ENCODE data around the gene TMEM222.

The TMEM222 gene

DNA sequence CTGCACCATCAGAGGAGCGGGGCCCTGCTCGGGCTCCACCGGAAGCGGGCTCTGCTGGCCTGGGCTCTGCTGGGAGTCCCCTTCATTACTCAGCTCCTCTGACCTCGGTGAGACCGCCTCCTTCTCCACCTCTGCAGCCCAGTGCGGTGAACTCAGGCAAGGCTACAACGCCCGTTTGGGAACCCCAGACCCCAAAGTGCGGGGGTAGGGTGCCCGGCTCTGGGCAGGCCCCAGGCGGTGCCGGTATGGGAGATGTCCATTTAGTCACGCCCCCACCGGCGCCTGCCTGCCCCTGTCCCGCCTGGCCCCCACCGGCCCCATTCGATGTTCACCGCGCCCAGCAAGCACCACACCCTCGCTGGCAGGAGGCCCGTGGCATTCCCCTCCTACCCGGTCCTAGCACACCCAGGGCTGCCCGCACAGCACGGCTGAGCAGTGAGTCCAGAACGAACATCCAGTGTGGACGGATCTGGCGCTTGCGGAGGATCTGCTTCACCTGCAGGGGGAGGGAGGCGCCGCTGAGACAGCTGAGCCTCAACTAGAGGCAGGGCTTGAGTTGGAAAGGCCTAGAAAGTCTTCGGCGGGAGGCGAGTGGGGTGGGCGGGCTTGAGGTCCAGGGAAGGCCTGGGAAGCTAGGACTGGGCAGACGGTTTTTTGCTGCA is 34.8 kb downstream of the TMEM222 start:
- H3K4me3 ChIP-seq (ENCODE audit: insufficient read depth, low read length, poor library complexity, severe bottlenecking): no peak overlapping the region
- no peak overlapping the region for H3K4me2 ChIP-seq (ENCODE audit: low read depth, low read length, poor library complexity, severe bottlenecking)
- no peak overlapping the region for H2AFZ ChIP-seq (ENCODE audit: low read depth, low read length, severe bottlenecking)

DNA sequence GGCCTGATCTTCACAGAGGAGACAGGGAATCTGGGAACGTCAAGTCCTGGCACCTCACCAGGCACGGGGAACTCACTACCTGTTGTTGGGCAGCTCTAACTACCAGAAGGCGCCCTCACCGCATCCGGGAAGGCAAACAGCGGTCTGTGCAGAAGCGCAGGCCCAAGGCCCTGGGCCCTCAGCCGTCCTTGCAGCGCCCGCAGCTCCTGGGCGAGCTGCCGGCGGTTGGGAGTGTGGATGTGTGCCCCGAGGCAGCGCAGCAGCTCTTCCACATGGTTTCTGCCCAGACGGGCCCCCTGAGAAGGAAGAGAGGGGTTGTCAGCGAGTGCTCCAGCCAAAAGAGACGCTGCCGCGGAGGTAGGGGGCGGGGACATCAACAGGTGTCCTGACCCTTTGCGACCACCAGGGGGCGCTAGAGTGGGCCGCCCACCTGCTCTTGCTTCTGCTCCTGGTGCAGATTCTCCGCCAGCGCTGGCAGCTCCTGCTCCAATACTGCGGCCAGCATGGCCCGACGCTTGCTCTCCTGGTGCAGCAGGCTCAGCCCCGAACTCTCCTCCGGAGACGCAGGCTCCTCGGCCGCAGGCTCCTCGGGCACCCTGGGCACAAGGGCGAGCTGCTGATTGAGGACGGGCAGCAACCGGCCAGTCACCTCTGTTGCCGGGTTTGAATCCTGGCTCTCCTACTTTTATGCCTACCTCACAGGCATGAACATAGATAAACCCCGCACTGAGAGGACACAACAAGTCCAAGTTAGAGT is 35.5 kb downstream of the TMEM222 start:
- H3F3A ChIP-seq (ENCODE audit: insufficient read depth): no peaks in the 10 kb centered on the region
- H3K9me2 ChIP-seq (replicated peaks; ENCODE audit: insufficient read depth, low read length): no peaks in the 10 kb centered on the region
- no peaks in the 10 kb centered on the region for H3K79me2 ChIP-seq (ENCODE audit: insufficient read depth, low read length)
- no peak overlapping the region for H3K9ac ChIP-seq (ENCODE audit: low read length)
- TF ChIP-seq, protein P1, sequence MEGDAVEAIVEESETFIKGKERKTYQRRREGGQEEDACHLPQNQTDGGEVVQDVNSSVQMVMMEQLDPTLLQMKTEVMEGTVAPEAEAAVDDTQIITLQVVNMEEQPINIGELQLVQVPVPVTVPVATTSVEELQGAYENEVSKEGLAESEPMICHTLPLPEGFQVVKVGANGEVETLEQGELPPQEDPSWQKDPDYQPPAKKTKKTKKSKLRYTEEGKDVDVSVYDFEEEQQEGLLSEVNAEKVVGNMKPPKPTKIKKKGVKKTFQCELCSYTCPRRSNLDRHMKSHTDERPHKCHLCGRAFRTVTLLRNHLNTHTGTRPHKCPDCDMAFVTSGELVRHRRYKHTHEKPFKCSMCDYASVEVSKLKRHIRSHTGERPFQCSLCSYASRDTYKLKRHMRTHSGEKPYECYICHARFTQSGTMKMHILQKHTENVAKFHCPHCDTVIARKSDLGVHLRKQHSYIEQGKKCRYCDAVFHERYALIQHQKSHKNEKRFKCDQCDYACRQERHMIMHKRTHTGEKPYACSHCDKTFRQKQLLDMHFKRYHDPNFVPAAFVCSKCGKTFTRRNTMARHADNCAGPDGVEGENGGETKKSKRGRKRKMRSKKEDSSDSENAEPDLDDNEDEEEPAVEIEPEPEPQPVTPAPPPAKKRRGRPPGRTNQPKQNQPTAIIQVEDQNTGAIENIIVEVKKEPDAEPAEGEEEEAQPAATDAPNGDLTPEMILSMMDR (IDR thresholded peaks at IDR 0.05; ENCODE audit: insufficient read depth, low read length, poor library complexity, severe bottlenecking): peak; percentile 58
- TF ChIP-seq EZH2phosphoT487 (conservative IDR thresholded peaks at IDR 0.05; ENCODE audit: low read length): no peak
- no peaks in the 10 kb centered on the region for H3K27me3 ChIP-seq (ENCODE audit: low read length)
- no peaks in the 10 kb centered on the region for H4K20me1 ChIP-seq (ENCODE audit: low read depth, low read length)
- no peak overlapping the region for H3K27ac ChIP-seq (ENCODE audit: low read depth, low read length)
- H3K4me3 ChIP-seq (ENCODE audit: insufficient read depth, low read length, poor library complexity, severe bottlenecking): no peak overlapping the region
- peak overlapping the region; percentile 79 for H2AFZ ChIP-seq (ENCODE audit: low read depth, low read length, severe bottlenecking)
- no peaks in the 10 kb centered on the region for H3K9me3 ChIP-seq (ENCODE audit: insufficient read depth, low read length)
- no peaks in the 10 kb centered on the region for H3K36me3 ChIP-seq (ENCODE audit: low read length)
- peak overlapping the region; percentile 42 for H3K4me2 ChIP-seq (ENCODE audit: low read depth, low read length, poor library complexity, severe bottlenecking)

More for the DNA sequence above, 34.8 kb downstream of the TMEM222 start:
- Histone ChIP-seq H3K9ac (ENCODE audit: low read length) (no peak overlapping the region), H3K9me3 (ENCODE audit: insufficient read depth, low read length) (no peaks in the 10 kb centered on the region), H3F3A (ENCODE audit: insufficient read depth) (no peaks in the 10 kb centered on the region), H3K79me2 (ENCODE audit: insufficient read depth, low read length) (no peaks in the 10 kb centered on the region), H3K36me3 (ENCODE audit: low read length) (no peaks in the 10 kb centered on the region), H3K9me2 (replicated peaks; ENCODE audit: insufficient read depth, low read length) (no peaks in the 10 kb centered on the region), H4K20me1 (ENCODE audit: low read depth, low read length) (no peaks in the 10 kb centered on the region), H3K27me3 (ENCODE audit: low read length) (no peaks in the 10 kb centered on the region), H3K27ac (ENCODE audit: low read depth, low read length) (no peak overlapping the region)
- TF ChIP-seq EZH2phosphoT487 (conservative IDR thresholded peaks at IDR 0.05; ENCODE audit: low read length): no peak
- TF ChIP-seq, protein P1 (IDR thresholded peaks at IDR 0.05; ENCODE audit: insufficient read depth, low read length, poor library complexity, severe bottlenecking): no peak

- Histone ChIP-seq H3K27me3 (ENCODE audit: low read length) (no peaks in the 10 kb centered on the region), H3F3A (ENCODE audit: insufficient read depth) (no peaks in the 10 kb centered on the region), H3K9me3 (ENCODE audit: insufficient read depth, low read length) (no peaks in the 10 kb centered on the region), H2AFZ (ENCODE audit: low read depth, low read length, severe bottlenecking) (no peak overlapping the region), H3K4me2 (ENCODE audit: low read depth, low read length, poor library complexity, severe bottlenecking) (no peak overlapping the region), H4K20me1 (ENCODE audit: low read depth, low read length) (no peaks in the 10 kb centered on the region), H3K36me3 (ENCODE audit: low read length) (no peaks in the 10 kb centered on the region), H3K9me2 (replicated peaks; ENCODE audit: insufficient read depth, low read length) (no peaks in the 10 kb centered on the region), H3K79me2 (ENCODE audit: insufficient read depth, low read length) (no peaks in the 10 kb centered on the region), H3K4me3 (ENCODE audit: insufficient read depth, low read length, poor library complexity, severe bottlenecking) (no peak overlapping the region), H3K27ac (ENCODE audit: low read depth, low read length) (no peak overlapping the region), H3K9ac (ENCODE audit: low read length) (no peak overlapping the region)
- TF ChIP-seq, protein P1 (IDR thresholded peaks at IDR 0.05; ENCODE audit: insufficient read depth, low read length, poor library complexity, severe bottlenecking): no peak
- TF ChIP-seq EZH2phosphoT487 (conservative IDR thresholded peaks at IDR 0.05; ENCODE audit: low read length): no peak
These were observed 36.3 kb downstream of the TMEM222 start for GRCh38 chr1:27358038-27358927.
